DMS79 (cell line): ENCODE results near the gene ZNF385B.

ENCODE experiments used
- DNase-seq: peaks from one replicate; lab custom pipeline; 2025; lab: John Stamatoyannopoulos, UW

The ZNF385B gene

GRCh38 chr2:179584760-179585159, 276.7 kb downstream of the ZNF385B start:
- DNase-seq, result no peak

- no peak for DNase-seq
Measured at GRCh38 chr2:179581605-179582004, 279.8 kb downstream of the ZNF385B start.

DNA sequence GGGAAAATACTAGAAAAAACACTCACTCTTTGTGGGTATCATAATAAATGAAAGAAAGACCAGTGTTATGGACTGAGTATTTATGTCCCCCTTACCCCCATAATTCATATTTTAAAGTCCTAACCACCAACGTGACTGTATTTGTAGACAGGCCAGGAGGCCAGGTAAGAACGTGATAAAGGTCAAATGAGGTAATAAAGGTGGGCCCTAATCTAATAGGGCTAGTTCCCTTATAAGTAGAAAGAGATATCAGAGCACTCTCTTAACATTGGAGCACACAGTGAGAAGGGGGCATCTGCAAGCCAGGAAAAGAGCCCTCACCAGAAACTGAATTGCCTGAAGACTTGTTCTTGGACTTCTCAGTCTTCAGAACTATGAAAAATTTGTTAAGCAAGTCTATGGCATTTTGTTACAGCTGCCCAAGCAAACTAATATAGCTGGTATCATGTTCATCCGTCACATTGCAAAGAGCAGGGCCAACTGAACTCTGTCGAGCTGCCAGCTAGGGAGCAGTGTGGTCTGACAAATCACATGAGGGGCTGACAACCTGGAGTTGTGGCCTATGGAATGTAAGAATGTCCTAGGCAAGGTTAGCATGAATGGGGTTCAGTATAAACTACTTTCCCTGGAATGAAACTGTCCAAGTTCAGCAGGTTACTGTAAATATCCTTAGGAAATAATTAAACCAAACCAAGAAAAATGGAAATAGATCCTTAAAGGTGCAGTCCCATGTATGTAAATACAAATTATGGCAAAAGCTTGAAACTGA, 280.9 kb downstream of the ZNF385B start:
- no peak for DNase-seq

DNA sequence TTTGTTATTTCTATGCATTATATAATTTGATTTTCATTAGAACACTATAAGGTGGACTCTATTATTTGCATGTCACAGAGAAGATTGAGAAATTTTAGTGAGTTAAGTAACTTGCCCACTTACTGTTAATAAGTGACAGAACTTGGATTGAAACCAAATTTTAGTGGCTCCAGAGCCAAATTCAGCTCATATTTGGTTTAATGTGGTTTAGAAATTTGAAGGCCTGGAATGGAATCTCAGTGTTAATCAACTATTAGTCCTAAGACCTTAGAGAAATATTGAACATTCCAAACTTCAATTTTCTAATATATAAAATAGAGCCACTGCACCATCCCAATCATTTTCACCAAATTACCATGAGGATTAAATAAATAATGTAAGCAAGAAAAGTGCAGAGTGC, 281.6 kb downstream of the ZNF385B start:
- DNase-seq, result no peak

- no peak for DNase-seq
Measured at GRCh38 chr2:179578171-179578916, 283.1 kb downstream of the ZNF385B start.

DNA sequence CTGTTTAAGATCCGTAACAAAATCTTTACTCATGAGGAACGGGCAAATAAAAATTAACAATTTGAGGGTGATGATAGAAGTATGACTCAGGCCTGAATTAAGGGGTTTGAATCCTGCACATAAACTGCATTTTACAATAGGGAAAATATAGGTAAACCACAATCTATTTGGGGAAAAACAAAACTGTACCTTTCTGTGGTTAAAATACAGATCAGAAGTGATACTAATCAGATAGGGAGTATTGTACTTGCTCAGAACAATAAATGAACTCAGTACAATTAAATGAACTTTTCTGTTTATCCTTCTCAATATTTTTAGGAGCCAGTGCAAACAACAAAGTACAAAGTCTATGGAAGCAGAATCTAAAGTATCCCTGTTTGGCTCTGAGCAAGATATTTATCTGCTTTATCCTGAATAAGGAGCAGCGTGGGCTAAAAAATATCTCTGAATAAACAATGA, 287.3 kb downstream of the ZNF385B start:
- no peak for DNase-seq

- no peak for DNase-seq
Measured at GRCh38 chr2:179572544-179572943, 288.9 kb downstream of the ZNF385B start.

DNA sequence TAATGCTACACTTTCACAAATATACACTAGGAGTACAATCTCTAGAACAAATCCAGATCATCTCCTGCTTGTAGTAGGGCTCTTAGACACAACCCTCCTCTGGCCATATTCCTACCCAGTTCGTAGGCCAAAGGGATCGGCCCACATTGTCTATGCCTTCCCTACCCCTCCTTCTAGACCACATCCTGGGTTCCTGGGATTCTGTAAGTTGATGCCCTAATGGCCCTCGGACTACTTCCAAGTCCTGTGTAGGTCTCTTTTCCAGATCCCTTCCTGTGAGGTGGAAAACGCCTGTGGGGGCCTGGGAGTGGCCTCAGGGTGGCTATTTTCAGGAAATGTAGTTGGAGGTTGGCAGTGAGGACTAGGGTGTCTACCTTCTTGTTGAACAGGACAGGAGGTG, 289.7 kb downstream of the ZNF385B start:
- no peak for DNase-seq

DNA sequence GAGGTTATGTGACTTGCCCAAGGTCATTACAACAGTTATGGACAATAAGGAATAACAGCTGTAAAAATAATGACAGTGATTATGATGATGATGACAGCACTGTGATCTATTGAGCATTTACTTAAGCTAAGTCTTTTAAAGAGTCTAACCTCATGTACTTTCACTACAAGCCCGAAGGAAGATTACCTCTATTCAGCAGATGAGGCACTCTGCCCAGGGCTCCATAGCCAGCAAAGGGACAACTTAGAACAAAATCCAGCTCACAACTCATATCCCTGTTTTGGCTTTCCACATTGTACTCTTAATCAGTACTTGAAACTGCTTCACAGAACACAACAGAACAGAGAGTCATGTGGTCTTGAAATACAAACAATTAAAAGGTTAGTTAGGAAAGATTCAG, 290.2 kb downstream of the ZNF385B start:
- no peak for DNase-seq

DNA sequence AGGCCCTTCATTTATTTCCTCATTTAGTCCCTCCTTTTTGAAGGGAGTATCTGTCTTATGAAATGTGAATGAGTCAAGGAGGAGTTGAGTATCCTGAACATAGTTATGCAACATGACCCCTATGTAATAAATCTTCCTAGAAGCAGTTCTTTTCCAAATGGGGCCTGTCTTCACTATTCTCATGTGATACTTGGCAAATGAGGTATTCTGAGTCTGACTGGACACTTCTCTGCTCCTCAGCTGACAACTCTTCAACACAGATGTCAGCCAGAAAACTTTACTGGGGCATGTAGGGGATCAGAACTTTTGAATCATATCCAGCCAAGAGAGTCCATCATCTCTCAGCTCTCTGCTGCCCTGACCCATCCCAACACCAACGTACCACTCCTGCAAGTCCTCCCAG, 291.6 kb downstream of the ZNF385B start:
- no peak for DNase-seq

- no peak for DNase-seq
Measured at GRCh38 chr2:179565807-179566206, 295.6 kb downstream of the ZNF385B start.

GRCh38 chr2:179562330-179562885, 299.0 kb downstream of the ZNF385B start:
- DNase-seq, result peak; percentile 30

GRCh38 chr2:179561702-179562101, 299.7 kb downstream of the ZNF385B start:
- peak; percentile 26 for DNase-seq

- DNase-seq, result no peak
Measured at GRCh38 chr2:179560257-179560735, 301.1 kb downstream of the ZNF385B start.

GRCh38 chr2:179559108-179559806, 302.2 kb downstream of the ZNF385B start:
- DNase-seq, result no peak

DNA sequence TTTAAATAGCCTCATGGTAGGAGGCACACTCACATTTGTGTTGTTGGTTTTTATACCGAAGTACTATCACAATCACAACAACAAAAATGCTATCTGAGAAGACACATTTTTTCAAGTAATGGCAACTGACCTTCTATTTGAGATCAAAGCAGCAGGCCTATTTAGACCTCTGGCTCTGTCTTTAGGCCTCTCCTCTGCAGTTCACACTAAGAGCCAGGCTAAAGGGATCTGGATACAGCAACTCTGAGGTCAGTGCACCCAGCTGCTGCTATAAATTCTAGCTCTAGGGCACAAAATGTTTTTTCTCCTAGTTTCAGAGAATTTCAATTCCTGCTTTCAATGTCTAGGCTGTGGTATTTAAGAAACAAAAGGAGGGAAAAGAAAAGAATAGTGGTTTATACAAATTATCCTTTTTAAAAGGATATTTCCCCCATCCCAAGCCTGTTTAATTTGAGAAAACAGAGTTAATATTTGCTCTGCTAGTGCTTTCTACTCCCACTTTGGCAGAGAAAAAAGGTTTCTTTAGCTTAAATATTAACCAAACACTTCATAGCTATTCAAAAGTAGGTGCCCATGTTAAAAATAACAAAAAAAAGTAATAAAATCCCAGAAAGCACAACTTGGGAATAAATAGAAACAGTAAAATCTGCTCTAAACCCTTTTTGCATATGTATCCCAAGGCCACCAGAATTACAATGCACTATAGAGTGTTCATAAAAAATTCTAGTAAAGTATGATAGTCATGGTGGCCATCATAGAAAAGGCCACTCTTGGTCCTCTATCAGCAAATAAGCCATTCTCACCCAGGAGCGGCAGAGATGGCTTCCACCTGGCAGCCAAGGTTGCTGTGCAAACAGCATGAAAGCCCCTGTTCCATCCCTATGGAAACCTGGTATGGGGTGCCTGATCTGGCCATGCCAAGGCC, 303.1 kb downstream of the ZNF385B start:
- DNase-seq, result no peak

DNA sequence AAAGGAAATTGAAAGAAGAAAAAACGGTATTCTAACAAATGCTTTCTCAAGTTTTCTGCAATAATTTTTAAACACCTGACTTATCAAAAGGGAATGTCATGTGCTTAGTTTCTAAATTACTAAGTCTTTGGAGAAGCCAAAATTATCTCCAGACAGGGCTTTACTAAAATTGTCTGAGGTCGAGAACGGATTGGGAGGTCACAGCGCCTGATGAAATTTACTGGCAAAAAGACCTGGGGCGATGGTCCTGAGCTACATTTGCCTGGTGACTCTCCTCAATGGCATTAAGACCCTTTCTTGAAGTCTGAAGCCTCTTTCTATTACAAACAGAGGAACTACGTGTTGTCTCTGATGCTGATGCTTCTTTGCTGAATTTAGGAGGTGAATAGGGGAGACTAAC, 305.0 kb downstream of the ZNF385B start:
- DNase-seq, result no peak

DNA sequence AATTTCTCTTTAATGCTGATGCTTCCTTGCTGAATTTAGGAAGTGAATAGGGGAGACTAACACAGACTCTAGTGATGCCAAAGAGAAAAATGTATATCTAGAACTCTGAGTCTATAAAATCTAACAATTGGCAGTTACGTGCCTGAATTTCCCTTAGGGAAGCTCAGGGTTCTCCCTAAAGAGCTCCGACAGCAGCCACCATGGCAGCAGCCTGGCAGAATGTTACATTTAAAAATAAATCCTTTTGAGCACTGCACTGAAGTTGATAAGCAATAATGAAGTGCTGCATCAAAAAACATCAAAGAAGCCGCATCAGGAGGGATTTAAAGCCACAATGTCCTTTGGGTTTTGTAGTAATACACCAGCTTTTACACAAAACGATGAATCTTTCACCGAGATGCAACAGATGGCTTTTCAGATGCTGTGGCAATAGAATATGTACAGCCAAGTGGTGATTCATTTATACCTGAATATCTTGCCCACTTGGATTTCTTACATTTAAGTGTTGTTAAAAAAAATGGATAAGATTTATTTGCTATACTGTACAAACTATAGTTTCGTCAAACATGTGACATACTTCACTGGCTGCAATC, 305.6 kb downstream of the ZNF385B start:
- no peak for DNase-seq

- DNase-seq, result no peak
Measured at GRCh38 chr2:179554639-179555386, 306.6 kb downstream of the ZNF385B start.

- no peak for DNase-seq
Measured at GRCh38 chr2:179553382-179553781, 308.0 kb downstream of the ZNF385B start.
